ENCODE data around the gene JOSD2.
"Not testable (repeated sequence)": the region's sequence is repeated elsewhere in the genome, so short reads cannot be mapped to it uniquely, and the experiment has no call there.

The JOSD2 gene

GRCh38 chr19:50476224-50476906, 34.6 kb downstream of the JOSD2 start, which contains the start of the genes EMC10 and GARIN5A:
Gene EMC10, plus strand, starts transcription at chr19:50476507. Its CDS starts 38 bp downstream, at chr19:50476545.
Gene GARIN5A, minus strand, starts transcription at chr19:50476848. Its CDS starts 460 bp downstream, at chr19:50476388.
- peak; percentile 62 to 70 for DNase-seq (ENCODE audit: low read depth in 1 of 2, low spot score in 1 of 2)
- Histone ChIP-seq H3K4me3 (replicated peaks; ENCODE audit: insufficient read depth, low read length) (peak within 1 kb of the TSS; percentile 75), H3K27me3 (ENCODE audit: insufficient read depth, poor library complexity, severe bottlenecking) (no peaks in the 10 kb centered on the region), H3K27ac (replicated peaks) (peak within 1 kb of the TSS; percentile 67)
- TF ChIP-seq POLR2AphosphoS5 (IDR thresholded peaks at IDR 0.05; ENCODE audit: low read depth), result peak; percentile 27; the same call in 1 of the 2 replicates
- TF ChIP-seq GABPA (IDR thresholded peaks at IDR 0.05; ENCODE audit: low read depth), result no peak
- TF ChIP-seq, protein P1, sequence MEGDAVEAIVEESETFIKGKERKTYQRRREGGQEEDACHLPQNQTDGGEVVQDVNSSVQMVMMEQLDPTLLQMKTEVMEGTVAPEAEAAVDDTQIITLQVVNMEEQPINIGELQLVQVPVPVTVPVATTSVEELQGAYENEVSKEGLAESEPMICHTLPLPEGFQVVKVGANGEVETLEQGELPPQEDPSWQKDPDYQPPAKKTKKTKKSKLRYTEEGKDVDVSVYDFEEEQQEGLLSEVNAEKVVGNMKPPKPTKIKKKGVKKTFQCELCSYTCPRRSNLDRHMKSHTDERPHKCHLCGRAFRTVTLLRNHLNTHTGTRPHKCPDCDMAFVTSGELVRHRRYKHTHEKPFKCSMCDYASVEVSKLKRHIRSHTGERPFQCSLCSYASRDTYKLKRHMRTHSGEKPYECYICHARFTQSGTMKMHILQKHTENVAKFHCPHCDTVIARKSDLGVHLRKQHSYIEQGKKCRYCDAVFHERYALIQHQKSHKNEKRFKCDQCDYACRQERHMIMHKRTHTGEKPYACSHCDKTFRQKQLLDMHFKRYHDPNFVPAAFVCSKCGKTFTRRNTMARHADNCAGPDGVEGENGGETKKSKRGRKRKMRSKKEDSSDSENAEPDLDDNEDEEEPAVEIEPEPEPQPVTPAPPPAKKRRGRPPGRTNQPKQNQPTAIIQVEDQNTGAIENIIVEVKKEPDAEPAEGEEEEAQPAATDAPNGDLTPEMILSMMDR (IDR thresholded peaks at IDR 0.05; ENCODE audit: insufficient read depth, low read length), result no peak

DNA sequence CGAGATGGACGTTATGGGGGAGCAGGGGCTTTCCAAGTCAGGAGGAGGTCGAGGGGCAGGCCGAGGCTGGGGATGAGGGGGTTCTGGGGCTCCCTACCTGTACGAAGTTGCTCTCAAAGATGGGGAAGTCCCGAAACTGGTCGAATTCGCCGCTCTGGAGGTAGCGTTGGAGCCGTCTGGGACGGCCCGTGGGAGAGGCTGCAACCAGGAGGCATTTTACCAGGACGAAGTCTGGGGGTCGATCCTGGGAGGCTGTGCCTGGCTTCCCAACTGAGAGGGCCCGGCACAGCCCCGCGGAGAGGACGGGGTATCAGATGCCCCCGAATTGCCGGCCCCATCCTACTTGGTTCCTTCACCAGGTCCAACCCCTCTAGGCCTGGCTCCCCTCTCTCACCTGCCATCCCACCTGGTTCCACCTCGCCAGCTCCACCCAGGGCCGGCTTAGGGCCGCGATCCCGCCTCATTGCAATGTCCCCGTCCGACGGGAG, 35.2 kb downstream of the JOSD2 start:
- TF ChIP-seq, protein P2, sequence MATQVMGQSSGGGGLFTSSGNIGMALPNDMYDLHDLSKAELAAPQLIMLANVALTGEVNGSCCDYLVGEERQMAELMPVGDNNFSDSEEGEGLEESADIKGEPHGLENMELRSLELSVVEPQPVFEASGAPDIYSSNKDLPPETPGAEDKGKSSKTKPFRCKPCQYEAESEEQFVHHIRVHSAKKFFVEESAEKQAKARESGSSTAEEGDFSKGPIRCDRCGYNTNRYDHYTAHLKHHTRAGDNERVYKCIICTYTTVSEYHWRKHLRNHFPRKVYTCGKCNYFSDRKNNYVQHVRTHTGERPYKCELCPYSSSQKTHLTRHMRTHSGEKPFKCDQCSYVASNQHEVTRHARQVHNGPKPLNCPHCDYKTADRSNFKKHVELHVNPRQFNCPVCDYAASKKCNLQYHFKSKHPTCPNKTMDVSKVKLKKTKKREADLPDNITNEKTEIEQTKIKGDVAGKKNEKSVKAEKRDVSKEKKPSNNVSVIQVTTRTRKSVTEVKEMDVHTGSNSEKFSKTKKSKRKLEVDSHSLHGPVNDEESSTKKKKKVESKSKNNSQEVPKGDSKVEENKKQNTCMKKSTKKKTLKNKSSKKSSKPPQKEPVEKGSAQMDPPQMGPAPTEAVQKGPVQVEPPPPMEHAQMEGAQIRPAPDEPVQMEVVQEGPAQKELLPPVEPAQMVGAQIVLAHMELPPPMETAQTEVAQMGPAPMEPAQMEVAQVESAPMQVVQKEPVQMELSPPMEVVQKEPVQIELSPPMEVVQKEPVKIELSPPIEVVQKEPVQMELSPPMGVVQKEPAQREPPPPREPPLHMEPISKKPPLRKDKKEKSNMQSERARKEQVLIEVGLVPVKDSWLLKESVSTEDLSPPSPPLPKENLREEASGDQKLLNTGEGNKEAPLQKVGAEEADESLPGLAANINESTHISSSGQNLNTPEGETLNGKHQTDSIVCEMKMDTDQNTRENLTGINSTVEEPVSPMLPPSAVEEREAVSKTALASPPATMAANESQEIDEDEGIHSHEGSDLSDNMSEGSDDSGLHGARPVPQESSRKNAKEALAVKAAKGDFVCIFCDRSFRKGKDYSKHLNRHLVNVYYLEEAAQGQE (IDR thresholded peaks at IDR 0.05; ENCODE audit: insufficient replicate concordance, low read depth), result no peak
- Histone ChIP-seq H3K4me3 (replicated peaks; ENCODE audit: insufficient read depth, low read length) (no peak overlapping the region; the same call in 1 of the 2 replicates), H3K27me3 (ENCODE audit: insufficient read depth, poor library complexity, severe bottlenecking) (no peaks in the 10 kb centered on the region), H3K27ac (replicated peaks) (no peak overlapping the region)
- no peak for DNase-seq (ENCODE audit: low read depth in 1 of 2, low spot score in 1 of 2)

DNA sequence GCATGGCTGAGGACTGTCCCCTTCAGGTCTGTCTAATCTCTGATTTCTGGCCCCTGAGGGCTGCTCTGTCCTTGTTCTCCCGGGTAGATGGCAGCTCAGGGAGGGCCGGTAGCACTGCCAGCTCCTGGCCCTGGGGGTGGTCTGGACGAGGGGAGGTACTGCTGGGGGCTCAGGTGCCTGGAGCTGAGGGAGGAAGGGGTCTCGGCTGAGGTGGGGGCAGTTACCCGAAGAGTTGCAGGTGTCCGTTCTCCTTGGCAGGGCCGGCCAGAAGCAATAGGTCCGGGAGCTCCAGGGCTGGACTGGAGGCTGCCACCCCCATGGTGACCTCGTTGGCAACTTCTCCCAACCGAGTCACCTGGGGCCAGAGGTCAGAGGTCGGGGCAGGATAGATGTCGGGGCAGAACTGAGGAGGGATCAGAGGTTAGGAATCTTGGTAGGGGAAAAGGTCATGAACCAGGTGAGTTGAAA, 35.9 kb downstream of the JOSD2 start:
- Histone ChIP-seq H3K27me3 (ENCODE audit: insufficient read depth, poor library complexity, severe bottlenecking) (no peaks in the 10 kb centered on the region), H3K4me3 (replicated peaks; ENCODE audit: insufficient read depth, low read length) (no peak overlapping the region), H3K27ac (replicated peaks) (no peak overlapping the region)
- TF ChIP-seq SPI1 (IDR thresholded peaks at IDR 0.05; ENCODE audit: borderline replicate concordance, low read depth) (no peak), POLR2AphosphoS5 (IDR thresholded peaks at IDR 0.05; ENCODE audit: low read depth) (no peak), GABPA (IDR thresholded peaks at IDR 0.05; ENCODE audit: low read depth) (no peak)
- TF ChIP-seq, protein P1 (IDR thresholded peaks at IDR 0.05; ENCODE audit: insufficient read depth, low read length), result no peak
- TF ChIP-seq, protein P2 (IDR thresholded peaks at IDR 0.05; ENCODE audit: insufficient replicate concordance, low read depth), result no peak
- no peak for DNase-seq (ENCODE audit: low read depth in 1 of 2, low spot score in 1 of 2)

- not testable (repeated sequence) for DNase-seq (ENCODE audit: low read depth in 1 of 2, low spot score in 1 of 2); H3K4me3 ChIP-seq (replicated peaks; ENCODE audit: insufficient read depth, low read length); H3K27ac ChIP-seq (replicated peaks); H3K27me3 ChIP-seq (ENCODE audit: insufficient read depth, poor library complexity, severe bottlenecking)
Measured at GRCh38 chr19:50473336-50473735, 37.7 kb downstream of the JOSD2 start.

DNA sequence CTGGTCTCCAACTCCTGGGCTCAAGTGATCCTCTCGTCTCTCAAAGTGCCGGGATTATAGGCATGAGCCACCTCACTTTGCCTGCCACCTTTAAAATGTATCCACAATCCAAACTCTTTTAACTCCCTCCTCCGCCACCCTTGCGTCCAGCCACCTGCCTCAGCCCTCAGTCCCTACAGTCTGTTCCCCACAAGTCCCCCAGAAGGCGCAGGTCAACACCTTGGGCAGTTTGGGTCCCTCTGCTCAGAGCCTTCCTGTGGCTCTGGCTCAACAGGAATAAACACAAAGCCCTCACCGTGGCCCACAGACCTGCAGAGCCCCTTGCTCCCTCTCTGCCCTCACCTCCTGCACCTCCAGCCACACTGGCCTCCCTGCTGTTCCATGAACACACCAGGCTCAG, 42.2 kb downstream of the JOSD2 start:
- TF ChIP-seq, protein P2 (IDR thresholded peaks at IDR 0.05; ENCODE audit: insufficient replicate concordance, low read depth), result no peak
- TF ChIP-seq, protein P1 (IDR thresholded peaks at IDR 0.05; ENCODE audit: insufficient read depth, low read length), result no peak
- no peak for TF ChIP-seq SPI1 (IDR thresholded peaks at IDR 0.05; ENCODE audit: borderline replicate concordance, low read depth)
- TF ChIP-seq GABPA (IDR thresholded peaks at IDR 0.05; ENCODE audit: low read depth), result no peak
- no peak for TF ChIP-seq POLR2AphosphoS5 (IDR thresholded peaks at IDR 0.05; ENCODE audit: low read depth)
- Histone ChIP-seq H3K4me3 (replicated peaks; ENCODE audit: insufficient read depth, low read length) (no peak overlapping the region), H3K27me3 (ENCODE audit: insufficient read depth, poor library complexity, severe bottlenecking) (no peaks in the 10 kb centered on the region), H3K27ac (replicated peaks) (no peak overlapping the region)
- no peak for DNase-seq (ENCODE audit: low read depth in 1 of 2, low spot score in 1 of 2)

Data from HL-60 (cell line).